ENCODE results near the gene MAPK8IP3. TPM values are rescaled to one million over a fixed set of nuclear protein-coding genes. Genes with fewer than 3 reads are reported as not detected.

Gene MAPK8IP3
- total and polyA plus RNA-seq, 9 of the 15 experiments (the other 6 are each of a cell fraction or from before 2014, with no cell fraction given) = 0.17 to 58.7 (median 16.7) TPM

GRCh38 chr16:1724491-1724890 is 18.5 kb downstream of the MAPK8IP3 start (continued):
- no peak for TF ChIP-seq ARNT (IDR thresholded peaks at IDR 0.05)

GRCh38 chr16:1726661-1727502 is 20.9 kb downstream of the MAPK8IP3 start:
- peaks cover 21% of the 10 kb centered on the region for H3K79me2 ChIP-seq (ENCODE audit: control insufficient read depth, insufficient read depth, low read length)
- in situ Hi-C loops (cut with MboI) (no loop called here), intact Hi-C loops (cut with micrococcal nuclease) (no loop called here)
- 95% methylated on average over 29 of the region's 32 CpGs for WGBS (ENCODE audit: insufficient coverage, low coverage, missing lambda C conversion rate)
- H3K4me2 ChIP-seq (ENCODE audit: insufficient read depth, low read length) = no peak overlapping the region
- ATAC-seq (no peak), FAIRE-seq (no peak), DNase-seq (ENCODE audit: extremely low read depth in 1 of 4, low spot score in 3 of 4) (no peak)
- CTCF ChIA-PET (ENCODE audit: low intra/inter-chr PET ratio) = no interaction called here
- peaks cover 9 to 18% of the 10 kb centered on the region in 2 experiments; a peak in 3 of 5 replicates for H3K4me1 ChIP-seq (replicated peaks in 1 of 2; ENCODE audit: control insufficient read depth in 2 of 2, insufficient read depth in 2 of 2, low read length in 2 of 2)
- no peaks in the 10 kb centered on the region; the same call in 1 of the 2 replicates for H4K20me1 ChIP-seq (replicated peaks; ENCODE audit: control insufficient read depth, insufficient read depth, low read length)
- no peaks in the 10 kb centered on the region for H3K27me3 ChIP-seq (ENCODE audit: control insufficient read depth in 2 of 2, insufficient read depth in 2 of 2, low read length in 2 of 2)
- TF ChIP-seq POLR2G (IDR thresholded peaks at IDR 0.05; ENCODE audit: low read depth, low read length) = peak; percentile 37; the same call in 1 of the 2 replicates
- no peak for TF ChIP-seq JUN (IDR thresholded peaks at IDR 0.05; ENCODE audit: borderline replicate concordance, low read depth, low read length)
- no peak for TF ChIP-seq JUN (CRISPR knock-in tag; IDR thresholded peaks at IDR 0.05; ENCODE audit: borderline replicate concordance)
- no peak for TF ChIP-seq HDAC3 (IDR thresholded peaks at IDR 0.05; ENCODE audit: borderline replicate concordance, partially characterized antibody)
- no peak for TF ChIP-seq MED1 (CRISPR knock-in tag; IDR thresholded peaks at IDR 0.05; ENCODE audit: borderline replicate concordance)
- H3K9me3 ChIP-seq (replicated peaks; ENCODE audit: control insufficient read depth, insufficient read depth, low read depth, low read length) = no peaks in the 10 kb centered on the region
- peaks cover 47% of the 10 kb centered on the region; the same call in 2 of the 3 replicates for H3K36me3 ChIP-seq (ENCODE audit: control insufficient read depth, insufficient read depth, low read length)
- no peak overlapping the region for H2AFZ ChIP-seq (ENCODE audit: low read depth, low read length)
- H3K27ac ChIP-seq (ENCODE audit: extremely low read depth, low read depth, low read length) = no peak overlapping the region
- BruUV-seq (replicated peaks) = no TSS peak
- H3K9me1 ChIP-seq (ENCODE audit: control insufficient read depth, insufficient read depth, low read length) = no peaks in the 10 kb centered on the region
- POLR2A ChIA-PET = interaction anchor here (0.6 kb wide), 1 partner anchor 73 kb away, joined by 3 read pairs; no protein-coding TSS in a partner anchor
- H3K9ac ChIP-seq (ENCODE audit: insufficient read depth in 1 of 2, low read depth in 2 of 2, low read length in 2 of 2) = peak overlapping the region in 1 of 2 experiments; percentile 37; a peak in 1 of 4 replicates
- no peak overlapping the region for H3K4me3 ChIP-seq
